Gastrocnemius medialis (tissue), 4 donors: Measurements from ENCODE around the gene PLEKHG4.

Experiments used
- CTCF ChIP-seq, 5 experiments: fragments of 450-650 bp in 3 of 5; fragments of 200-600 bp in 2 of 5; sonication (generic) in 2 of 5; IDR thresholded peaks in 4 of 5; conservative IDR thresholded peaks in 1 of 5; 1 replicate in 4 of 5; 2 replicates in 1 of 5; pipeline ENCODE4 v1.5.1; 2016 to 2019; ENCODE audit warnings: antibody characterized with exemption in 5 of 5, mild to moderate bottlenecking in 3 of 5, moderate library complexity in 3 of 5
- POLR2A ChIP-seq, 2 donors: fragments of 450-650 bp; IDR thresholded peaks; one replicate each; pipeline ENCODE4 v1.6.1; 2017; ENCODE audit warnings: antibody characterized with exemption in 2 of 2, mild to moderate bottlenecking in 2 of 2, moderate library complexity in 2 of 2

- TF ChIP-seq POLR2A (IDR thresholded peaks at IDR 0.05) = no peak
- TF ChIP-seq CTCF (IDR thresholded peaks at IDR 0.05 in 4 of 5, conservative IDR thresholded peaks at IDR 0.05 in 1 of 5) = peak in 1 of 5 experiments; percentile 3
Observed at GRCh38 chr16:67249178-67250044, 29.9 kb upstream of the PLEKHG4 start.
